K562 (cell line): Measurements from ENCODE around the gene CABP7. TPM values are rescaled to one million over a fixed set of nuclear protein-coding genes. Genes with fewer than 3 reads are reported as not detected.

Experiments used
- ATAC-seq: fragments of 200-7000 bp; cut with Tn5 transposase; 3 replicates; pipeline ENCODE4 v1.9.1; 2020; ENCODE audit warnings: moderate library complexity
- BruUV-seq: library from RNA; stranded (reverse); fragments of 400-500 nt; replicated peaks from 2 replicates; lab custom pipeline; 2021; lab: Mats Ljungman, UMichigan
- CTCF ChIA-PET: fragments of 300-600 bp; formaldehyde crosslinking; extraction: SDS; loops from one replicate; lab custom pipeline; 2021; ENCODE audit warnings: low intra/inter-chr PET ratio; lab: Yijun Ruan, JAX
- POLR2A ChIA-PET: fragments of 300-600, 350-650 bp; sonication (Branson Sonifier 250); formaldehyde crosslinking; extraction: SDS; loops from one replicate; lab custom pipeline; 2021; ENCODE audit warnings: antibody characterized with exemption, inconsistent platforms; lab: Yijun Ruan, JAX
- DNase-seq, 4 experiments: peaks; one replicate each; pipeline versions ENCODE4 v3.0.0 to v3.0.0-alpha.2; 2011 to 2018; ENCODE audit warnings: low spot score in 3 of 4, mixed read lengths in 3 of 4; ENCODE audit errors: extremely low read depth in 1 of 4
- FAIRE-seq: peaks from 2 replicates; lab custom pipeline; 2011; peaks lifted over from hg19 to GRCh38; lab: Jason Lieb, UNC
- H2AFZ ChIP-seq: 2 replicates; pipeline ENCODE4 v1.6.0; 2011; ENCODE audit warnings: low read depth, low read length, control low read depth, inconsistent platforms
- H3K27ac ChIP-seq: fragments of 200-600 bp; 3 replicates; pipeline ENCODE4 v1.8.0; 2011; ENCODE audit warnings: low read depth, mild to moderate bottlenecking, control low read depth, inconsistent platforms, low read length, moderate library complexity, mixed read lengths; ENCODE audit errors: extremely low read depth
- H3K27me3 ChIP-seq, 2 experiments: fragments of 300-600 bp in 1 of 2; 2 replicates in 1 of 2; 3 replicates in 1 of 2; pipeline versions ENCODE4 v1.6.0 to v1.8.0; 2011; ENCODE audit warnings: inconsistent platforms in 2 of 2, low read length in 2 of 2, mild to moderate bottlenecking in 1 of 2, mixed read lengths in 1 of 2, moderate library complexity in 1 of 2; ENCODE audit not compliant: control insufficient read depth in 2 of 2, insufficient read depth in 2 of 2
- H3K36me3 ChIP-seq: fragments of 300-600 bp; 3 replicates; pipeline ENCODE4 v1.8.0; 2011; ENCODE audit warnings: mild to moderate bottlenecking, low read length, inconsistent platforms; ENCODE audit not compliant: control insufficient read depth, insufficient read depth
- H3K4me1 ChIP-seq, 2 experiments: fragments of 200-600 bp in 1 of 2; replicated peaks in 1 of 2; 2 replicates in 1 of 2; 3 replicates in 1 of 2; pipeline versions ENCODE4 v1.5.1 to v1.8.0; 2011; ENCODE audit warnings: inconsistent platforms in 2 of 2, low read length in 2 of 2, mild to moderate bottlenecking in 1 of 2, mixed read lengths in 1 of 2, moderate library complexity in 1 of 2; ENCODE audit not compliant: control insufficient read depth in 2 of 2, insufficient read depth in 2 of 2
- H3K4me2 ChIP-seq: 2 replicates; pipeline ENCODE4 v1.6.1; 2011; ENCODE audit warnings: low read length, control low read depth, inconsistent platforms, mixed read lengths; ENCODE audit not compliant: insufficient read depth
- H3K4me3 ChIP-seq: fragments of 200-600 bp; sonication (generic), shearing (Covaris generic); 2 replicates; pipeline ENCODE4 v1.5.1; 2016; ENCODE audit warnings: control low read depth, inconsistent platforms
- H3K79me2 ChIP-seq: fragments of 200-600 bp; 3 replicates; pipeline ENCODE4 v1.8.0; 2011; ENCODE audit warnings: low read length, inconsistent platforms; ENCODE audit not compliant: control insufficient read depth, insufficient read depth
- H3K9ac ChIP-seq, 2 experiments: 2 replicates each; pipeline versions ENCODE4 v1.6.0 to v1.6.1; 2011; ENCODE audit warnings: low read depth in 2 of 2, low read length in 2 of 2, control low read depth in 1 of 2, inconsistent platforms in 1 of 2, mild to moderate bottlenecking in 1 of 2, mixed read lengths in 1 of 2; ENCODE audit not compliant: insufficient read depth in 1 of 2
- H3K9me1 ChIP-seq: one replicate; pipeline ENCODE4 v1.6.0; 2011; ENCODE audit warnings: inconsistent platforms, mild to moderate bottlenecking, low read length, moderate library complexity; ENCODE audit not compliant: control insufficient read depth, insufficient read depth
- H3K9me3 ChIP-seq: replicated peaks from 2 replicates; pipeline ENCODE4 v1.5.1; 2011; ENCODE audit warnings: low read depth, low read length, inconsistent platforms; ENCODE audit not compliant: control insufficient read depth, insufficient read depth
- H4K20me1 ChIP-seq: replicated peaks from 2 replicates; pipeline ENCODE4 v1.6.1; 2011; ENCODE audit warnings: low read length, inconsistent platforms, mixed read lengths; ENCODE audit not compliant: control insufficient read depth, insufficient read depth
- CHD1 ChIP-seq: fragments of 200-600 bp; sonication (generic); IDR thresholded peaks from one replicate; pipeline ENCODE4 v1.6.1; 2012; ENCODE audit warnings: mild to moderate bottlenecking, moderate library complexity, low read length, inconsistent platforms
- NFIC ChIP-seq: fragments of 450-650 bp; IDR thresholded peaks from 2 replicates; pipeline ENCODE4 v1.6.1; 2017; ENCODE audit warnings: mild to moderate bottlenecking, inconsistent platforms
- PHB ChIP-seq: fragments of 250-450 bp; sonication (Bioruptor Pico); IDR thresholded peaks from 2 replicates; pipeline ENCODE4 v1.5.0; 2021
- SMARCA5 ChIP-seq: fragments of 450-650 bp; IDR thresholded peaks from 2 replicates; pipeline ENCODE4 v1.6.1; 2016
- SREBF1 ChIP-seq: fragments of 150-350 bp; IDR thresholded peaks from 2 replicates; pipeline ENCODE4 v1.6.1; 2014; ENCODE audit warnings: antibody characterized with exemption, low read depth, low read length, borderline replicate concordance
- ZKSCAN1 ChIP-seq: fragments of 150-350 bp; IDR thresholded peaks from 2 replicates; pipeline ENCODE4 v1.6.1; 2016; ENCODE audit warnings: low read depth, low read length
- ZNF217 ChIP-seq: sonication (generic); formaldehyde crosslinking; IDR thresholded peaks from 2 replicates; pipeline ENCODE4 v1.8.0; 2022; ENCODE audit warnings: mild to moderate bottlenecking, missing genetic modification reagents
- ZNF512 ChIP-seq: IDR thresholded peaks from 2 replicates; pipeline ENCODE4 v1.6.1; 2016; ENCODE audit warnings: missing genetic modification characterization, missing compliant biosample characterization
- WGBS: fragments of 100-300 bp; shearing (Covaris generic); methylation state at CpG from one replicate; pipeline ENCODE4 v1.1.6; 2016; ENCODE audit warnings: low coverage, mixed read lengths; ENCODE audit not compliant: insufficient coverage; ENCODE audit errors: missing lambda C conversion rate; 5-methylcytosine and 5-hydroxymethylcytosine counted together
- in situ Hi-C: fragments of 300-500 bp; cut with MboI; formaldehyde crosslinking; loops from 4 replicates; pipeline ENCODE4 v1.15.0; 2018; ENCODE audit warnings: inconsistent platforms, mixed read lengths
- intact Hi-C: fragments of 100-400 bp; cut with micrococcal nuclease; formaldehyde crosslinking; loops from 2 replicates; pipeline ENCODE4 v1.14.2; 2022
- polyA plus RNA-seq, 8 experiments: library from polyadenylated mRNA; depleted of rRNA in 4 of 8; stranded (reverse) in 5 of 8; unstranded in 3 of 8; fragments of >200 nt; fragmentation: Nextera tagmentation in 2 of 8; fragmentation: Illumina TruSeq in 1 of 8; extraction: Ambion mirVana in 2 of 8; extraction: Trizol in 1 of 8; gene quantifications; 2 replicates each; pipeline versions ENCODE4 v1.2.1 to v1.2.3, GENCODE V29; 2011 to 2014; ENCODE audit warnings: inconsistent platforms in 1 of 8, missing spikeins in 1 of 8
- total RNA-seq, 7 experiments: library from RNA; depleted of rRNA in 6 of 7; stranded (reverse); fragments of >200 nt in 6 of 7; fragmentation: Illumina TruSeq in 2 of 7; extraction: Trizol in 2 of 7; gene quantifications; 2 replicates each; pipeline versions ENCODE4 v1.2.1 to v1.2.3, GENCODE V29; 2011 to 2021; ENCODE audit warnings: low replicate concordance in 1 of 7
- TF ChIP-seq, protein P1 (sequence below), 2 experiments: fragments of 450-650 bp in 1 of 2; sonication (generic) in 1 of 2; formaldehyde crosslinking in 1 of 2; IDR thresholded peaks in 1 of 2; conservative IDR thresholded peaks in 1 of 2; 2 replicates each; pipeline versions ENCODE4 v1.6.1 to v1.8.1; 2016 to 2023; ENCODE audit warnings: mild to moderate bottlenecking in 2 of 2, moderate library complexity in 2 of 2, inconsistent platforms in 1 of 2, missing genetic modification reagents in 1 of 2

CABP7 gene
- total and polyA plus RNA-seq, 9 of the 15 experiments (the other 6 are each of a cell fraction or from before 2014, with no cell fraction given), result not detected

- no peak overlapping the region for H3K9ac ChIP-seq
- ChIA-PET CTCF (no interaction called here), POLR2A (interaction anchor here (1.2 kb wide), 1 partner anchor 12 kb away, joined by 3 read pairs; no protein-coding TSS in a partner anchor)
- no peaks in the 10 kb centered on the region for H3K36me3 ChIP-seq
- no peaks in the 10 kb centered on the region for H3K79me2 ChIP-seq
- no peak overlapping the region for H3K4me2 ChIP-seq
- no peak overlapping the region for H3K4me3 ChIP-seq
- H3K9me1 ChIP-seq, result no peaks in the 10 kb centered on the region
- BruUV-seq, result no TSS peak
- intact Hi-C loops, result no loop called here
- peak; percentile 9; the same call in 1 of the 2 replicates for TF ChIP-seq NFIC
- TF ChIP-seq ZKSCAN1, result peak; percentile 84; the same call in 1 of the 2 replicates
- TF ChIP-seq CHD1, result no peak
- TF ChIP-seq, all 486 proteins: peak for 2
- H3K4me1 ChIP-seq, result peaks cover 0 to 24% of the 10 kb centered on the region in 2 experiments; a peak in 3 of 5 replicates
- peaks cover 0 to 30% of the 10 kb centered on the region in 2 experiments; a peak in 3 of 5 replicates for H3K27me3 ChIP-seq
- no peaks in the 10 kb centered on the region for H4K20me1 ChIP-seq
- H2AFZ ChIP-seq, result no peak overlapping the region
- H3K27ac ChIP-seq, result no peak overlapping the region
- in situ Hi-C loops, result no loop called here
- WGBS, result 18% methylated on average over 10 of the region's 18 CpGs
- no peak for ATAC-seq
- FAIRE-seq, result no peak
- no peak for DNase-seq
- no peaks in the 10 kb centered on the region for H3K9me3 ChIP-seq
These were observed 12.8 kb upstream of the CABP7 start for GRCh38 chr22:29707010-29707409.

- Histone ChIP-seq H3K27me3 (peaks cover 0 to 32% of the 10 kb centered on the region in 2 experiments; a peak in 3 of 5 replicates), H3K9me1 (no peaks in the 10 kb centered on the region), H3K36me3 (no peaks in the 10 kb centered on the region), H3K27ac (no peak overlapping the region), H3K79me2 (no peaks in the 10 kb centered on the region), H3K4me1 (peaks cover 0 to 19% of the 10 kb centered on the region in 2 experiments; a peak in 2 of 5 replicates), H3K4me2 (no peak overlapping the region), H3K4me3 (no peak overlapping the region), H2AFZ (no peak overlapping the region), H4K20me1 (no peaks in the 10 kb centered on the region), H3K9me3 (no peaks in the 10 kb centered on the region), H3K9ac (no peak overlapping the region)
- ATAC-seq (no peak), FAIRE-seq (no peak), DNase-seq (no peak)
- ChIA-PET CTCF (no interaction called here), POLR2A (interaction anchor here (1.2 kb wide), 1 partner anchor 11 kb away, joined by 3 read pairs; no protein-coding TSS in a partner anchor)
- 28% methylated on average over 5 of the region's 5 CpGs for WGBS
- intact Hi-C loops, result no loop called here
- no TSS peak for BruUV-seq
- in situ Hi-C loops, result no loop called here
- no peak for TF ChIP-seq SREBF1
- no peak for TF ChIP-seq ZNF512 (tag)
- TF ChIP-seq ZNF217, result no peak
- TF ChIP-seq SMARCA5, result no peak
- TF ChIP-seq, protein P1, sequence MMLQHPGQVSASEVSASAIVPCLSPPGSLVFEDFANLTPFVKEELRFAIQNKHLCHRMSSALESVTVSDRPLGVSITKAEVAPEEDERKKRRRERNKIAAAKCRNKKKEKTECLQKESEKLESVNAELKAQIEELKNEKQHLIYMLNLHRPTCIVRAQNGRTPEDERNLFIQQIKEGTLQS (IDR thresholded peaks at IDR 0.05), result no peak
- TF ChIP-seq, protein P1 (CRISPR knock-in tag; conservative IDR thresholded peaks at IDR 0.05), result no peak
- no peak for TF ChIP-seq PHB (CRISPR knock-in tag)
These were observed 12.3 kb upstream of the CABP7 start for GRCh38 chr22:29707471-29707870.
